ENCODE measurements around the gene NUBPL.

Gene NUBPL

GRCh38 chr14:31559939-31560338 is 1.3 kb upstream of the NUBPL start:
- TF ChIP-seq GATA1 (IDR thresholded peaks at IDR 0.05; ENCODE audit: low read depth, low read length): no peak
- TF ChIP-seq POLR2A (IDR thresholded peaks at IDR 0.05; ENCODE audit: low read length): no peak
- no peak for DNase-seq

- no peak for DNase-seq
- TF ChIP-seq GATA1 (IDR thresholded peaks at IDR 0.05; ENCODE audit: low read depth, low read length): no peak
- TF ChIP-seq POLR2A (IDR thresholded peaks at IDR 0.05; ENCODE audit: low read length): no peak
Measured at GRCh38 chr14:31560759-31561154, 447 bp upstream of the NUBPL start.

GRCh38 chr14:31564194-31564593 is 3.0 kb downstream of the NUBPL start:
- TF ChIP-seq GATA1 (IDR thresholded peaks at IDR 0.05; ENCODE audit: low read depth, low read length): no peak
- TF ChIP-seq POLR2A (IDR thresholded peaks at IDR 0.05; ENCODE audit: low read length): no peak

GRCh38 chr14:31566456-31566855 is 5.3 kb downstream of the NUBPL start:
- no peak for TF ChIP-seq POLR2A (IDR thresholded peaks at IDR 0.05; ENCODE audit: low read length)
- no peak for TF ChIP-seq GATA1 (IDR thresholded peaks at IDR 0.05; ENCODE audit: low read depth, low read length)

More at GRCh38 chr14:31564194-31564593, 3.0 kb downstream of the NUBPL start:
- DNase-seq: no peak

GRCh38 chr14:31567655-31568054 is 6.5 kb downstream of the NUBPL start:
- DNase-seq: no peak
- no peak for TF ChIP-seq GATA1 (IDR thresholded peaks at IDR 0.05; ENCODE audit: low read depth, low read length)
- no peak for TF ChIP-seq POLR2A (IDR thresholded peaks at IDR 0.05; ENCODE audit: low read length)

More at GRCh38 chr14:31566456-31566855, 5.3 kb downstream of the NUBPL start:
- DNase-seq: no peak

GRCh38 chr14:31568161-31568560 is 7.0 kb downstream of the NUBPL start:
- no peak for DNase-seq
- TF ChIP-seq POLR2A (IDR thresholded peaks at IDR 0.05; ENCODE audit: low read length) (no peak), GATA1 (IDR thresholded peaks at IDR 0.05; ENCODE audit: low read depth, low read length) (no peak)

GRCh38 chr14:31568671-31569070 is 7.5 kb downstream of the NUBPL start:
- no peak for TF ChIP-seq POLR2A (IDR thresholded peaks at IDR 0.05; ENCODE audit: low read length)
- TF ChIP-seq GATA1 (IDR thresholded peaks at IDR 0.05; ENCODE audit: low read depth, low read length): no peak
- DNase-seq: no peak

GRCh38 chr14:31572955-31573354 is 11.8 kb downstream of the NUBPL start:
- no peak for TF ChIP-seq POLR2A (IDR thresholded peaks at IDR 0.05; ENCODE audit: low read length)
- no peak for TF ChIP-seq GATA1 (IDR thresholded peaks at IDR 0.05; ENCODE audit: low read depth, low read length)

GRCh38 chr14:31576949-31577348 is 15.7 kb downstream of the NUBPL start:
- TF ChIP-seq POLR2A (IDR thresholded peaks at IDR 0.05; ENCODE audit: low read length) (no peak), GATA1 (IDR thresholded peaks at IDR 0.05; ENCODE audit: low read depth, low read length) (no peak)
- DNase-seq: no peak

More at GRCh38 chr14:31572955-31573354, 11.8 kb downstream of the NUBPL start:
- no peak for DNase-seq

- no peak for DNase-seq
- TF ChIP-seq GATA1 (IDR thresholded peaks at IDR 0.05; ENCODE audit: low read depth, low read length): no peak
- TF ChIP-seq POLR2A (IDR thresholded peaks at IDR 0.05; ENCODE audit: low read length): no peak
Measured at GRCh38 chr14:31578266-31578665, 17.1 kb downstream of the NUBPL start.

- DNase-seq: no peak
- TF ChIP-seq POLR2A (IDR thresholded peaks at IDR 0.05; ENCODE audit: low read length): no peak
- TF ChIP-seq GATA1 (IDR thresholded peaks at IDR 0.05; ENCODE audit: low read depth, low read length): no peak
Measured at GRCh38 chr14:31578792-31579501, 17.7 kb downstream of the NUBPL start.

- DNase-seq: no peak
- no peak for TF ChIP-seq GATA1 (IDR thresholded peaks at IDR 0.05; ENCODE audit: low read depth, low read length)
Measured at GRCh38 chr14:31580234-31580633, 19.0 kb downstream of the NUBPL start.

GRCh38 chr14:31582286-31582691 is 21.1 kb downstream of the NUBPL start:
- DNase-seq: no peak
- TF ChIP-seq POLR2A (IDR thresholded peaks at IDR 0.05; ENCODE audit: low read length) (no peak), GATA1 (IDR thresholded peaks at IDR 0.05; ENCODE audit: low read depth, low read length) (no peak)

GRCh38 chr14:31582836-31583452 is 21.7 kb downstream of the NUBPL start:
- no peak for TF ChIP-seq POLR2A (IDR thresholded peaks at IDR 0.05; ENCODE audit: low read length)
- no peak for TF ChIP-seq GATA1 (IDR thresholded peaks at IDR 0.05; ENCODE audit: low read depth, low read length)
- DNase-seq: no peak

GRCh38 chr14:31590206-31590605 is 29.0 kb downstream of the NUBPL start:
- no peak for TF ChIP-seq GATA1 (IDR thresholded peaks at IDR 0.05; ENCODE audit: low read depth, low read length)
- TF ChIP-seq POLR2A (IDR thresholded peaks at IDR 0.05; ENCODE audit: low read length): no peak
- DNase-seq: no peak
